ENCODE measurements around the gene PCP2.

The PCP2 gene

GRCh38 chr19:7602240-7602934 is 31.1 kb downstream of the PCP2 start:
- no peak overlapping the region for H3K4me3 ChIP-seq (ENCODE audit: low read depth, low read length)
- no peak for TF ChIP-seq CTCF (IDR thresholded peaks at IDR 0.05; ENCODE audit: borderline replicate concordance, insufficient read depth, low read depth, low read length)

- TF ChIP-seq CTCF (IDR thresholded peaks at IDR 0.05; ENCODE audit: borderline replicate concordance, insufficient read depth, low read depth, low read length), result no peak
- no peak overlapping the region for H3K4me3 ChIP-seq (ENCODE audit: low read depth, low read length)
Measured at GRCh38 chr19:7600721-7601120, 32.8 kb downstream of the PCP2 start.

- TF ChIP-seq CTCF (IDR thresholded peaks at IDR 0.05; ENCODE audit: borderline replicate concordance, insufficient read depth, low read depth, low read length), result no peak
- H3K4me3 ChIP-seq (ENCODE audit: low read depth, low read length), result no peak overlapping the region
Measured at GRCh38 chr19:7598180-7598579, 35.3 kb downstream of the PCP2 start.

- no peak overlapping the region for H3K4me3 ChIP-seq (ENCODE audit: low read depth, low read length)
- no peak for TF ChIP-seq CTCF (IDR thresholded peaks at IDR 0.05; ENCODE audit: borderline replicate concordance, insufficient read depth, low read depth, low read length)
Measured at GRCh38 chr19:7597689-7598088, 35.8 kb downstream of the PCP2 start.

GRCh38 chr19:7596211-7596937 is 37.1 kb downstream of the PCP2 start:
- H3K4me3 ChIP-seq (ENCODE audit: low read depth, low read length), result peak overlapping the region; percentile 41

GRCh38 chr19:7595466-7596133 is 37.9 kb downstream of the PCP2 start, which contains the start of gene CAMSAP3:
CAMSAP3 (plus strand) TSS chr19:7595863; CDS start chr19:7596003, 140 bp downstream.
- no peak for TF ChIP-seq CTCF (IDR thresholded peaks at IDR 0.05; ENCODE audit: borderline replicate concordance, insufficient read depth, low read depth, low read length)
- H3K4me3 ChIP-seq (ENCODE audit: low read depth, low read length), result peak within 1 kb of the TSS; percentile 41

More at GRCh38 chr19:7596211-7596937, 37.1 kb downstream of the PCP2 start:
- no peak for TF ChIP-seq CTCF (IDR thresholded peaks at IDR 0.05; ENCODE audit: borderline replicate concordance, insufficient read depth, low read depth, low read length)
